CD14-positive monocyte (primary cell): ENCODE measurements around the gene RASAL3. TPM values are rescaled to one million over a fixed set of nuclear protein-coding genes. Genes with fewer than 3 reads are reported as not detected.

Experiments used
- DNase-seq, 3 donors: peaks; one replicate each; pipeline ENCODE4 v3.0.0-alpha.2; 2011 to 2022
- H2AFZ ChIP-seq: 2 replicates; pipeline ENCODE4 v1.6.0; 2012; ENCODE audit warnings: mild to moderate bottlenecking, low read depth, low read length, inconsistent platforms; ENCODE audit not compliant: insufficient read depth, poor library complexity, severe bottlenecking
- H3K27ac ChIP-seq, 2 donors: 1 replicate in 1 of 2; 2 replicates in 1 of 2; pipeline ENCODE4 v1.5.1; 2012 to 2013; ENCODE audit warnings: low read length in 2 of 2, control low read depth in 1 of 2, inconsistent platforms in 1 of 2, low read depth in 1 of 2, mild to moderate bottlenecking in 1 of 2
- H3K27me3 ChIP-seq, 2 donors: one replicate each; pipeline versions ENCODE4 v1.6.0 to v1.6.1; 2011 to 2013; ENCODE audit warnings: low read length in 2 of 2; ENCODE audit not compliant: control insufficient read depth in 2 of 2, insufficient read depth in 2 of 2
- H3K36me3 ChIP-seq, 2 donors: replicated peaks in 1 of 2; 1 replicate in 1 of 2; 2 replicates in 1 of 2; pipeline versions ENCODE4 v1.5.1 to v1.6.1; 2012 to 2013; ENCODE audit warnings: low read length in 2 of 2, control low read depth in 1 of 2, inconsistent platforms in 1 of 2, mild to moderate bottlenecking in 1 of 2; ENCODE audit not compliant: insufficient read depth in 2 of 2, control insufficient read depth in 1 of 2
- H3K4me1 ChIP-seq, 2 donors: 1 replicate in 1 of 2; 2 replicates in 1 of 2; pipeline versions ENCODE4 v1.5.1 to v1.6.1; 2012 to 2013; ENCODE audit warnings: low read length in 2 of 2, control low read depth in 1 of 2, inconsistent platforms in 1 of 2, mild to moderate bottlenecking in 1 of 2, moderate library complexity in 1 of 2; ENCODE audit not compliant: insufficient read depth in 2 of 2, control insufficient read depth in 1 of 2
- H3K4me2 ChIP-seq: replicated peaks from 2 replicates; pipeline ENCODE3; 2012; ENCODE audit warnings: low read length, moderate library complexity, mild to moderate bottlenecking; ENCODE audit not compliant: poor library complexity, severe bottlenecking; ENCODE audit errors: extremely low read depth
- H3K4me3 ChIP-seq, 3 experiments: fragments of 200-600 bp in 1 of 3; sonication (generic) in 1 of 3; replicated peaks in 1 of 3; 1 replicate in 2 of 3; 2 replicates in 1 of 3; pipeline ENCODE4 v1.5.1; 2011 to 2013; ENCODE audit warnings: low read length in 3 of 3, mild to moderate bottlenecking in 3 of 3, control low read depth in 2 of 3, low read depth in 2 of 3, inconsistent platforms in 1 of 3, moderate library complexity in 1 of 3
- H3K79me2 ChIP-seq: 2 replicates; pipeline ENCODE4 v1.6.0; 2012; ENCODE audit warnings: mild to moderate bottlenecking, control low read depth, inconsistent platforms, low read length, moderate library complexity; ENCODE audit not compliant: insufficient read depth
- H3K9ac ChIP-seq: 2 replicates; pipeline ENCODE4 v1.6.0; 2017; ENCODE audit warnings: low read length, mild to moderate bottlenecking; ENCODE audit not compliant: insufficient read depth, poor library complexity, severe bottlenecking
- H3K9me3 ChIP-seq, 2 donors: replicated peaks in 1 of 2; 1 replicate in 1 of 2; 2 replicates in 1 of 2; pipeline versions ENCODE4 v1.5.1 to v1.6.1; 2012 to 2013; ENCODE audit warnings: low read length in 2 of 2, control low read depth in 1 of 2; ENCODE audit not compliant: control insufficient read depth in 1 of 2, insufficient read depth in 1 of 2
- H4K20me1 ChIP-seq: 2 replicates; pipeline ENCODE4 v1.6.0; 2012; ENCODE audit warnings: mild to moderate bottlenecking, low read length, control low read depth, moderate library complexity; ENCODE audit not compliant: insufficient read depth
- H3K27ac Mint-ChIP-seq, 7 donors: one replicate each; pipeline ENCODE4 v1.8.0; 2020; ENCODE audit warnings: mild to moderate bottlenecking in 7 of 7, mixed read lengths in 7 of 7, moderate library complexity in 6 of 7, inconsistent platforms in 2 of 7
- H3K27me3 Mint-ChIP-seq, 3 donors: one replicate each; pipeline ENCODE4 v1.8.0; 2021 to 2022; ENCODE audit warnings: low read depth in 3 of 3, mild to moderate bottlenecking in 3 of 3, mixed read lengths in 3 of 3, moderate library complexity in 3 of 3, inconsistent platforms in 1 of 3
- H3K36me3 Mint-ChIP-seq, 2 donors: one replicate each; pipeline ENCODE4 v1.8.0; 2020; ENCODE audit warnings: mixed read lengths in 2 of 2, inconsistent platforms in 1 of 2, mild to moderate bottlenecking in 1 of 2
- H3K4me1 Mint-ChIP-seq: one replicate; pipeline ENCODE4 v1.8.0; 2020; ENCODE audit warnings: mild to moderate bottlenecking, mixed read lengths
- H3K4me3 Mint-ChIP-seq, 2 donors: one replicate each; pipeline ENCODE4 v1.8.0; 2020; ENCODE audit warnings: mild to moderate bottlenecking in 2 of 2, mixed read lengths in 2 of 2, moderate library complexity in 1 of 2
- H3K9me3 Mint-ChIP-seq, 7 donors: one replicate each; pipeline ENCODE4 v1.8.0; 2020 to 2022; ENCODE audit warnings: mixed read lengths in 7 of 7, mild to moderate bottlenecking in 6 of 7, moderate library complexity in 6 of 7, inconsistent platforms in 2 of 7
- WGBS: methylation state at CpG from one replicate; pipeline ENCODE4 v1.1.5; 2013; ENCODE audit warnings: missing lambda C conversion rate; ENCODE audit not compliant: insufficient coverage; 5-methylcytosine and 5-hydroxymethylcytosine counted together
- intact Hi-C, 2 donors: fragments of 100-400 bp; cut with micrococcal nuclease; formaldehyde crosslinking; loops; one replicate each; pipeline versions ENCODE4 v1.15.0 to v1.15.1; 2023
- polyA plus RNA-seq, 3 donors: library from polyadenylated mRNA; depleted of rRNA in 1 of 3; unstranded in 2 of 3; stranded (reverse) in 1 of 3; fragments of 300-500 nt in 2 of 3; fragments of >200 nt in 1 of 3; fragmentation: Illumina TruSeq in 2 of 3; gene quantifications; 1 replicate in 2 of 3; 2 replicates in 1 of 3; pipeline ENCODE4 v1.2.3, GENCODE V29; 2012 to 2021
- TF ChIP-seq, protein P1 (sequence below): fragments of 200-600 bp; IDR thresholded peaks from one replicate; pipeline ENCODE4 v1.8.0; 2022; ENCODE audit warnings: antibody characterized with exemption, mild to moderate bottlenecking

The RASAL3 gene
- polyA plus RNA-seq, 3 donors = 4.5 to 45.4 (median 13.6) TPM

DNA sequence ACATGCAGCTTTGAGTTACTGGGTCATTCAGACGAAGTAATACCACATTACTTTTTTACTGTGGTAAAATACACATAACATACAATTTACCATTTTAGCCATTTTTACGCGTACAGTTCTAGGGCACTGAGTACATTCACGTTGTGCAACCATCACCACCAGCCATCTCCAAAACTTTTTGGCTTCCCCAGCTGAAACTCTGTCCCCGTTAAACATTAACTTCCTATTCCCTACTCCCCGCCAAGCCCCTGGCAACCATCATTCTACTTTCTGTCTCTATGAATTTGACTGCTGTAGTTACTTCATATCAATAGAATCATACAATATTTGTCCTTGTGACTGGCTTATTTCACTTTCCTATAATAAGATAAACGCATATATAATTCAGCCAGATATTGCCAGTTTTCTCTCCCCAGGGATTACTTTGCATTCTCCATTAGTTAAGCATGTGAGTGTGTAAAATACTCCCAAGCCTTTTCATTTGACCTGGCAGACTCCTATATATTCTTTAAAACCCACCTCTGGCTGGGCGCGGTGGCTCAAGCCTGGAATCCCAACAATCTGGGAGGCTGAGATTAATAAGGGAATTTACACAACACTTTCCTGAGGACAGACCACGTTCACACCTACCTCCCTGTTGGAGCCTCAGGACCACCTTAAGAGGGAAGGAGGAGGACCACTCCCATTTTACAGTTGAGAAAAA, 34.0 kb upstream of the RASAL3 start:
- intact Hi-C loops = no loop called here
- H3K9ac ChIP-seq = no peak overlapping the region
- H3K4me2 ChIP-seq = no peak overlapping the region
- H3K9me3 ChIP-seq = no peaks in the 10 kb centered on the region
- H3K4me1 ChIP-seq = no peaks in the 10 kb centered on the region
- H3K79me2 ChIP-seq = no peaks in the 10 kb centered on the region
- H2AFZ ChIP-seq = no peak overlapping the region
- no peaks in the 10 kb centered on the region for H4K20me1 ChIP-seq
- no peak overlapping the region for H3K4me3 Mint-ChIP-seq
- H3K9me3 Mint-ChIP-seq = peaks cover 2 to 6% (median 3%) of the 10 kb centered on the region in 7 donors
- H3K36me3 ChIP-seq = no peaks in the 10 kb centered on the region
- H3K27me3 ChIP-seq = no peaks in the 10 kb centered on the region
- H3K4me3 ChIP-seq = no peak overlapping the region
- WGBS = 54% methylated on average over 6 of the region's 10 CpGs
- TF ChIP-seq, protein P1, sequence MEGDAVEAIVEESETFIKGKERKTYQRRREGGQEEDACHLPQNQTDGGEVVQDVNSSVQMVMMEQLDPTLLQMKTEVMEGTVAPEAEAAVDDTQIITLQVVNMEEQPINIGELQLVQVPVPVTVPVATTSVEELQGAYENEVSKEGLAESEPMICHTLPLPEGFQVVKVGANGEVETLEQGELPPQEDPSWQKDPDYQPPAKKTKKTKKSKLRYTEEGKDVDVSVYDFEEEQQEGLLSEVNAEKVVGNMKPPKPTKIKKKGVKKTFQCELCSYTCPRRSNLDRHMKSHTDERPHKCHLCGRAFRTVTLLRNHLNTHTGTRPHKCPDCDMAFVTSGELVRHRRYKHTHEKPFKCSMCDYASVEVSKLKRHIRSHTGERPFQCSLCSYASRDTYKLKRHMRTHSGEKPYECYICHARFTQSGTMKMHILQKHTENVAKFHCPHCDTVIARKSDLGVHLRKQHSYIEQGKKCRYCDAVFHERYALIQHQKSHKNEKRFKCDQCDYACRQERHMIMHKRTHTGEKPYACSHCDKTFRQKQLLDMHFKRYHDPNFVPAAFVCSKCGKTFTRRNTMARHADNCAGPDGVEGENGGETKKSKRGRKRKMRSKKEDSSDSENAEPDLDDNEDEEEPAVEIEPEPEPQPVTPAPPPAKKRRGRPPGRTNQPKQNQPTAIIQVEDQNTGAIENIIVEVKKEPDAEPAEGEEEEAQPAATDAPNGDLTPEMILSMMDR = no peak
- H3K36me3 Mint-ChIP-seq = no peaks in the 10 kb centered on the region
- no peak for DNase-seq
- no peak overlapping the region for H3K27ac Mint-ChIP-seq
- peaks cover 12 to 15% (median 14%) of the 10 kb centered on the region in 3 donors for H3K27me3 Mint-ChIP-seq
- H3K27ac ChIP-seq = no peak overlapping the region
- no peaks in the 10 kb centered on the region for H3K4me1 Mint-ChIP-seq

DNA sequence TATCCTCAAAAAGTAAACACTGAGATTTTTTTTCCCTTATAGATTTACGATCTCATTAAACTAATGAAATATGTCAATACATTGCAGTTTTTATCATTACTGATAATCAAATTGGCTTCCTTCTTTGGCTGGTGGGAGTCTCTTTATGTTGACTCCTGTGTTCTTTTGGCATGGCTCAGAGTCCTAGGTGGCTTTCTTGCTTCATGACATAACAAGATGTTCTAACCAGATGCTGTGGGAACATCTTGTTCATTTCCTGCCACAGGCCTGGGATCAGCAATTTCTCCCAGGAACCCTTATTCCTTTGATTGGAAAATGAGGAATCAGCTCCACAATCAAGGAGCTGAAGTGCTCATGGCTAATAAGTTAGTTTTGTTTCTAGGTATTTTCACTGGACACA, 30.8 kb upstream of the RASAL3 start:
- intact Hi-C loops = no loop called here
- TF ChIP-seq, protein P1 = no peak
- WGBS = no CpG with 5 or more reads among the region's 1 CpG
- Mint-ChIP-seq H3K27me3 (peaks cover 4 to 17% (median 15%) of the 10 kb centered on the region in 3 donors), H3K9me3 (peaks cover 2 to 5% (median 3%) of the 10 kb centered on the region in 7 donors), H3K4me3 (no peak overlapping the region), H3K36me3 (no peaks in the 10 kb centered on the region), H3K4me1 (no peaks in the 10 kb centered on the region), H3K27ac (no peak overlapping the region)
- Histone ChIP-seq H2AFZ (no peak overlapping the region), H3K4me1 (no peaks in the 10 kb centered on the region), H3K4me3 (no peak overlapping the region), H3K79me2 (no peaks in the 10 kb centered on the region), H3K27ac (no peak overlapping the region), H3K27me3 (no peaks in the 10 kb centered on the region), H3K4me2 (no peak overlapping the region), H3K9ac (no peak overlapping the region), H3K36me3 (no peaks in the 10 kb centered on the region), H4K20me1 (no peaks in the 10 kb centered on the region), H3K9me3 (no peaks in the 10 kb centered on the region)
- no peak for DNase-seq
